GM18951 (cell line): ENCODE data around the gene MS4A6A.
"Not testable (repeated sequence)": the region's sequence is repeated elsewhere in the genome, so short reads cannot be mapped to it uniquely, and the experiment has no call there.

Experiments
- POLR2A ChIP-seq: IDR thresholded peaks from 4 replicates; pipeline ENCODE4 v1.6.1; 2011; ENCODE audit warnings: mild to moderate bottlenecking; ENCODE audit not compliant: insufficient read length, insufficient read depth; ENCODE audit errors: extremely low read depth
- in situ Hi-C: fragments of 300-500 bp; cut with MboI; formaldehyde crosslinking; loops from one replicate; pipeline ENCODE4 v1.12.0; 2022; ENCODE audit warnings: low sequenced_read_pairs, mixed read lengths, inconsistent platforms; ENCODE audit not compliant: unreplicated experiment

Gene MS4A6A

GRCh38 chr11:60165538-60165937 lies 17.3 kb downstream of the MS4A6A start:
- TF ChIP-seq POLR2A, result no peak
- in situ Hi-C loops, result no loop called here

GRCh38 chr11:60164550-60165075 lies 18.3 kb downstream of the MS4A6A start:
- in situ Hi-C loops, result no loop called here

GRCh38 chr11:60161766-60162165 lies 21.1 kb downstream of the MS4A6A start:
- no peak for TF ChIP-seq POLR2A
- in situ Hi-C loops, result no loop called here

More at GRCh38 chr11:60164550-60165075, 18.3 kb downstream of the MS4A6A start:
- TF ChIP-seq POLR2A, result no peak

- no peak for TF ChIP-seq POLR2A
- in situ Hi-C loops, result no loop called here
These were observed 21.8 kb downstream of the MS4A6A start for GRCh38 chr11:60161107-60161506.

DNA sequence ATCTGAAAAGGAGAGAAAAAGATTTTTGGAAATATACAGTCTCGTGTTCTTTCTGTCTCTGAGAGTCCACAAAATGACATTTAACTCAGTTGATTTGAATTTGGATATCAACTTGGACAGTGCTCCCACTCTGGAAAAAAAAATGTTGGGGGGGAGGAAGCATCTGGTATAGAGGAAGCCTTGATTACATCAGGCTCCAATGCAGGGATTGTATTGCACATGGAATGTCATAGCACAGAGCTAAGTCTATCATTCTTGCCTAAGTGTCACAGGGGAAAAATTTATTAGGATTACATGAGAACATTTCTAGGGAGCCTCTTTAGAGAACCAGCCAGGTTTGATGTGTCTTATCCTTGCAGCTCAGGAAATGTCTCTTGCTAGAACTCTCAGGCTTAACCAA lies 23.0 kb downstream of the MS4A6A start:
- in situ Hi-C loops, result no loop called here
- TF ChIP-seq POLR2A, result no peak

- no peak for TF ChIP-seq POLR2A
These were observed 23.6 kb downstream of the MS4A6A start for GRCh38 chr11:60159284-60159683.

GRCh38 chr11:60158636-60159035 lies 24.2 kb downstream of the MS4A6A start:
- in situ Hi-C loops, result no loop called here
- no peak for TF ChIP-seq POLR2A

More at GRCh38 chr11:60159284-60159683, 23.6 kb downstream of the MS4A6A start:
- in situ Hi-C loops, result no loop called here

DNA sequence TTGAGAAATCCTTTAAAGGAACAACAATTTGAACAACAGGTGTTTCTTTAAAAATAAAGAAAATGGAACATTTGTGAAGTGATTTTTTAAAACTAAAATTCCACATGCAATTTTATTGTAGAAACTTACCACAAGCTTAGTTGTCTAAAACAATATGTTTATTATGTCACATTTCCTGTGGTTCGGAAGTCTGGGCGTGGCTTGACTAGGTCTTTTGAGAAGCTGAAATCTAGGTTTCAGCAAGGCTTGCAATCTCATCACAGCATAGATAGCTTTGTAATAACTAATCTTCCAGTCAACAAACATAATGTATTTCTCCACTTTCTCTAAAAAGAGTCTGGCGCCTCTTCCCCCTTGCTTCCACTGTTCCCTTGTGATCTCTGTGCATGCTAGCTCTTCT lies 27.0 kb downstream of the MS4A6A start:
- no peak for TF ChIP-seq POLR2A
- in situ Hi-C loops, result no loop called here

DNA sequence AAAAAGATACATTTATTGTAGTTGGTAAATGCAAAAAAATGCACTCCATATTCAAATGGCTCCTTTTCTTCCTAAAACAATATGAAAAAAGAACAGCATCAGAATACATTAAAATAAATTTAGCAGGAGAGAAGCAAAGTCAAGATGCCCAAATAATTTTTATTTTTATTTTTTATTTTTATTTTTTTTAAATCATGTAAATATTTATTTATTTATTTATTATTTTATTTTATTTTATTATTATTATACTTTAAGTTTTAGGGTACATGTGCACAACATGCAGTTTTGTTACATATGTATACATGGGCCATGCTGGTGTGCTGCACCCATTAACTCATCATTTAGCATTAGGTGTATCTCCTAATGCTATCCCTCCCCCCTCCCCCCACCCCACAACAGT lies 30.2 kb downstream of the MS4A6A start:
- in situ Hi-C loops, result not testable (repeated sequence)

DNA sequence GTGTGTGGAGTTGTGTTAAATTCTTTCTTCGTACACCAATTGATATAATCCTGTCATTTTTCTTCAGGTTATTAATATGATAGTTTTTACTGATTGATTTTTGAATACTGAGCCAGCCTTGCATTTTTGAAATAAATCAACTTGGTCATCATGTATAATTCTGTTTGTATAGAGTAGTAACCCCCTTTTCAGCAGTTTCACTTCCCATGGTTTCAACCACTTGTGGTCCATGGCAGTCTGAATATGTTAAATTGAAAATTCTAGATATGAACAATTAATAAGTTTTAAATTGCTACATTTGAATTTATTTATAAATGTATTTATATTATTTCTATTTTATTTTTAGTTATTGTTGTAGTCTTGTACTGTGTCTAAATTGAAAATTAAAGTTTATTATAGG lies 32.6 kb downstream of the MS4A6A start:
- in situ Hi-C loops, result no loop called here
- TF ChIP-seq POLR2A, result no peak

DNA sequence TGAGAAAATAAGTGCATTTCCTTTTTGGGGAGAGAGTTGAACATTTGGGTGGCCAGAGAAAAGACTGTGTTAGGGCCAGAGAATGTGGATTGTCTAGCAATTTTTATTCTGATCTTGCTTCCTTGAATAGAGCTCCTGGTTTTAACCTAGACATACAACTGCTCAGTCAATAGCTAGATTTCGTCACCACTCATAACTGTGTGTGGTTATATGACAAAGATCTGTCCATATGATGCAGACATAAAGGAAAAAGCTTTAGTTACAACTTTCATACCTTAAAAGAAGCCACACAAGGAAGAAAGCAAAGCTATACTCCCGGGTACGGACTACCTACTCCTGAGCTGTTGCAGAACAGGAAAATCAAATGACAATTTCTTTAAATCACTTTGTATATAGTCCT lies 37.2 kb downstream of the MS4A6A start:
- no peak for TF ChIP-seq POLR2A
- in situ Hi-C loops, result no loop called here

DNA sequence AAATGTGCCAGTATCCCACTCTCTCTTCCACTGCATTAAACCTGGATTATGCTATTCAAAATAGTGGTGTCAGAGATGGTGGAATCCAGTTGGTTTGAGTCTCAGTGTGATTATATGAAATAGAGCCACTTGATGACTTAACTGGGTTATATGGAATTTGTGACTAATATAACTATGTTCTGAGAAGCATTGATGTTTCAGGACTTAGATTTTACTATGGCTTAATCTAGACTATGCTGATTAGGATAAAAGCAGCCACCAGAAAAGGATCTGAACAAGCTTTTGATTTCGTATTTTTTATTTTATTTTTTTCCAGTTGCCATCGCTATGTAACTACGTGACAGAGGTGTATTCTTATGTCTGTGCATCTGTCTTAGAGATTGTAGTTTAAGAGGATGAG lies 39.1 kb downstream of the MS4A6A start:
- TF ChIP-seq POLR2A, result no peak
- in situ Hi-C loops, result no loop called here

GRCh38 chr11:60133917-60134316 lies 49.0 kb downstream of the MS4A6A start:
- TF ChIP-seq POLR2A, result no peak
- in situ Hi-C loops, result no loop called here

- in situ Hi-C loops, result no loop called here
- TF ChIP-seq POLR2A, result no peak
These were observed 51.0 kb downstream of the MS4A6A start for GRCh38 chr11:60131912-60132311.

DNA sequence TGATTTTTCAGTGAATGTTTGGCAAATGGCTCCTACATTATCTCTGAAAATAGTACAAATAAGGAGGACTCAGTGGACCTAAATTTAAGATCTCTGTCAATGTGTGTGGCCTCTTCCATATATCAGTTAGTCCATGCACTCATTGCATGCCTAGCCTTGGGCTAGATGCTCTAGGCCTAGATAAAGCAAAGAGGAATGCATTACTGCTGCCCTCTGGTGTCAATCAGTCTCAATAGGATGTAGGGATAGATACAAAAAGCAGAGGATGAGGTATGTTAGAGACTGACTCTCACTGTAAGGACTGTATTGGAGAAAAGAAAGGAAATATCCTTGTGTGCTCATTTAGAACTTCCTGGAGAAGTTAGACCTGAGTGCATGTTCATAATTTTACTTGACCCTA lies 52.4 kb downstream of the MS4A6A start:
- in situ Hi-C loops, result no loop called here

More for the DNA sequence above, 52.4 kb downstream of the MS4A6A start:
- TF ChIP-seq POLR2A, result no peak
